Measurements from ENCODE around the gene DNM1. TPM values are rescaled to one million over a fixed set of nuclear protein-coding genes. Genes with fewer than 3 reads are reported as not detected.

DNM1 gene
- total RNA-seq, 2 experiments from 2014 or later = 0.35 to 1.8 TPM

DNA sequence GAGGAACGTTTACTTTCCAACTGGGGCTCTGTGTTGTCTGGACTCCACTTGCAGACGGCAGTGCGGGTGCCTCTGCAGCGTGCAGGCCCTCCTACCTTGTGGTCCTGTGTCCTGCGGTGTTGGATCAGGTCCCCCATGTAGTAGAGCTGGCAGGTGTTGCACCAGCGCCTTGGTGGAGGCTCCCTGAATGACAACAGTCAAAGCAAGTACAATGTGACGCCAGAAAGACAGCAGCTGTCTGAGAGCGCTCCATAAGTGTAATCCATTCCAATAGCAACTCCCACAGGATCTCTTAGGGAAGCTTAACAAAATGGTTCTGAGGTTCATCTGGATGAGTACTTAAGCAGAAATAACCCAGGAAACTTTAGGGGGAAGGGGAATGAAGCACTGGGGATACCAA, 33.3 kb upstream of the DNM1 start:
- TF ChIP-seq EZH2phosphoT487 (IDR thresholded peaks at IDR 0.05; ENCODE audit: borderline replicate concordance, low read depth, low read length) = no peak
- TF ChIP-seq, protein P1, sequence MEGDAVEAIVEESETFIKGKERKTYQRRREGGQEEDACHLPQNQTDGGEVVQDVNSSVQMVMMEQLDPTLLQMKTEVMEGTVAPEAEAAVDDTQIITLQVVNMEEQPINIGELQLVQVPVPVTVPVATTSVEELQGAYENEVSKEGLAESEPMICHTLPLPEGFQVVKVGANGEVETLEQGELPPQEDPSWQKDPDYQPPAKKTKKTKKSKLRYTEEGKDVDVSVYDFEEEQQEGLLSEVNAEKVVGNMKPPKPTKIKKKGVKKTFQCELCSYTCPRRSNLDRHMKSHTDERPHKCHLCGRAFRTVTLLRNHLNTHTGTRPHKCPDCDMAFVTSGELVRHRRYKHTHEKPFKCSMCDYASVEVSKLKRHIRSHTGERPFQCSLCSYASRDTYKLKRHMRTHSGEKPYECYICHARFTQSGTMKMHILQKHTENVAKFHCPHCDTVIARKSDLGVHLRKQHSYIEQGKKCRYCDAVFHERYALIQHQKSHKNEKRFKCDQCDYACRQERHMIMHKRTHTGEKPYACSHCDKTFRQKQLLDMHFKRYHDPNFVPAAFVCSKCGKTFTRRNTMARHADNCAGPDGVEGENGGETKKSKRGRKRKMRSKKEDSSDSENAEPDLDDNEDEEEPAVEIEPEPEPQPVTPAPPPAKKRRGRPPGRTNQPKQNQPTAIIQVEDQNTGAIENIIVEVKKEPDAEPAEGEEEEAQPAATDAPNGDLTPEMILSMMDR (conservative IDR thresholded peaks at IDR 0.05; ENCODE audit: low read length) = no peak
- Histone ChIP-seq H2AFZ (ENCODE audit: low read length) (no peak overlapping the region), H3K9me2 (ENCODE audit: insufficient read depth, low read length) (no peaks in the 10 kb centered on the region), H3K4me2 (ENCODE audit: low read length) (no peak overlapping the region), H3K79me2 (ENCODE audit: insufficient read depth, low read depth, low read length) (no peaks in the 10 kb centered on the region), H3K27ac (ENCODE audit: low read depth, low read length, poor library complexity, severe bottlenecking) (no peak overlapping the region), H4K20me1 (ENCODE audit: insufficient read depth, low read length) (no peaks in the 10 kb centered on the region), H3K4me3 (ENCODE audit: low read depth, low read length, poor library complexity, severe bottlenecking) (no peak overlapping the region), H3K9me3 (ENCODE audit: low read length) (no peaks in the 10 kb centered on the region), H3K36me3 (ENCODE audit: insufficient read depth, low read length) (peaks cover 60% of the 10 kb centered on the region), H3K4me1 (ENCODE audit: insufficient read depth, low read length, poor library complexity, severe bottlenecking) (no peaks in the 10 kb centered on the region)
- no TSS peak for BruUV-seq (replicated peaks)
- DNase-seq (ENCODE audit: low spot score) = no peak
- intact Hi-C loops (cut with micrococcal nuclease; ENCODE audit: unreplicated experiment) = no loop called here
- POLR2A ChIA-PET = no interaction called here
- CTCF ChIA-PET (ENCODE audit: unreplicated experiment) = no interaction called here

- no peak overlapping the region for H3K4me2 ChIP-seq (ENCODE audit: low read length)
- H3K4me3 ChIP-seq (ENCODE audit: low read depth, low read length, poor library complexity, severe bottlenecking) = no peak overlapping the region
- BruUV-seq (replicated peaks) = no TSS peak
- POLR2A ChIA-PET = interaction anchor here (0.6 kb wide), 2 partner anchors 18 to 218 kb away, joined by 3 to 4 read pairs; no protein-coding TSS in a partner anchor
- no peak overlapping the region for H3K27ac ChIP-seq (ENCODE audit: low read depth, low read length, poor library complexity, severe bottlenecking)
- peaks cover 59% of the 10 kb centered on the region for H3K36me3 ChIP-seq (ENCODE audit: insufficient read depth, low read length)
- intact Hi-C loops (cut with micrococcal nuclease; ENCODE audit: unreplicated experiment) = no loop called here
- no peak overlapping the region for H2AFZ ChIP-seq (ENCODE audit: low read length)
- TF ChIP-seq EZH2phosphoT487 (IDR thresholded peaks at IDR 0.05; ENCODE audit: borderline replicate concordance, low read depth, low read length) = no peak
- TF ChIP-seq, protein P1 (conservative IDR thresholded peaks at IDR 0.05; ENCODE audit: low read length) = no peak
- H3K79me2 ChIP-seq (ENCODE audit: insufficient read depth, low read depth, low read length) = no peaks in the 10 kb centered on the region
- no peak for DNase-seq (ENCODE audit: low spot score)
- H3K9me3 ChIP-seq (ENCODE audit: low read length) = no peaks in the 10 kb centered on the region
- no peaks in the 10 kb centered on the region for H4K20me1 ChIP-seq (ENCODE audit: insufficient read depth, low read length)
- CTCF ChIA-PET (ENCODE audit: unreplicated experiment) = no interaction called here
- H3K9me2 ChIP-seq (ENCODE audit: insufficient read depth, low read length) = no peaks in the 10 kb centered on the region
- no peaks in the 10 kb centered on the region for H3K4me1 ChIP-seq (ENCODE audit: insufficient read depth, low read length, poor library complexity, severe bottlenecking)
Observed at GRCh38 chr9:128174062-128174461, 29.1 kb upstream of the DNM1 start.

DNA sequence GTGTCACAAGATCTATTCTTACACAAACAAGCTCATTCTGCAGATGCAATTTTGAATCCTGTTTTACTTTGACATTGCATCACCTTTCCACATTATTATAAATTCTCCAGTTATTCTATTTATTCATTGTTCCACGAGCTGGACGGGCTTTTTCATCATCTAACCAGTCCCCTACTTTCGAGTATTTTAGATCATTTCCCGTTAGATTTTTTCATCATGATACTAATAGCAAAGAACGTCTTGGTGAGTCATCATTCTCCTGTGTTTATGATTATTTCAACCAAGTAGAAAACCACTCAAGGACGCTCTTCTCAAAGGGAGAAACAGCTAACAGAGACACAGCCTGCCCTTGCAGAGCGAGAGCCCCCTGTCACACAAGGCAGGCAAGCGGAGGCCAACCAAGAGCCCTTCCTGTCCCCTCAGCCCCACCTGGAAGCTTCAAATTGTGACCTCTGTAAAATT, 28.0 kb upstream of the DNM1 start:
- TF ChIP-seq, protein P1 (conservative IDR thresholded peaks at IDR 0.05; ENCODE audit: low read length) = no peak
- TF ChIP-seq EZH2phosphoT487 (IDR thresholded peaks at IDR 0.05; ENCODE audit: borderline replicate concordance, low read depth, low read length) = no peak
- TSS peak; percentile 31 for BruUV-seq (replicated peaks)
- ChIA-PET CTCF (ENCODE audit: unreplicated experiment) (no interaction called here), POLR2A (interaction anchor here (0.6 kb wide), 1 partner anchor 33 kb away, joined by 3 read pairs; no protein-coding TSS in a partner anchor)
- intact Hi-C loops (cut with micrococcal nuclease; ENCODE audit: unreplicated experiment) = no loop called here
- Histone ChIP-seq H3K9me2 (ENCODE audit: insufficient read depth, low read length) (no peaks in the 10 kb centered on the region), H3K9me3 (ENCODE audit: low read length) (0 out of 2 replicates have a peak, but pooled peaks cover 3% of the 10 kb centered on the region), H4K20me1 (ENCODE audit: insufficient read depth, low read length) (no peaks in the 10 kb centered on the region), H3K79me2 (ENCODE audit: insufficient read depth, low read depth, low read length) (no peaks in the 10 kb centered on the region), H3K4me1 (ENCODE audit: insufficient read depth, low read length, poor library complexity, severe bottlenecking) (no peaks in the 10 kb centered on the region), H3K36me3 (ENCODE audit: insufficient read depth, low read length) (peaks cover 59% of the 10 kb centered on the region), H3K27ac (ENCODE audit: low read depth, low read length, poor library complexity, severe bottlenecking) (no peak overlapping the region), H3K4me2 (ENCODE audit: low read length) (no peak overlapping the region), H3K4me3 (ENCODE audit: low read depth, low read length, poor library complexity, severe bottlenecking) (no peak overlapping the region), H2AFZ (ENCODE audit: low read length) (no peak overlapping the region)
- DNase-seq (ENCODE audit: low spot score) = no peak
